Measurements from ENCODE around the gene LRRC46. TPM values are rescaled to one million over a fixed set of nuclear protein-coding genes. Genes with fewer than 3 reads are reported as not detected.
A peak's percentile ranks its signal among the peaks of the same experiment; 100 is the strongest.

LRRC46 gene
- total RNA-seq, 1 donor: not detected

DNA sequence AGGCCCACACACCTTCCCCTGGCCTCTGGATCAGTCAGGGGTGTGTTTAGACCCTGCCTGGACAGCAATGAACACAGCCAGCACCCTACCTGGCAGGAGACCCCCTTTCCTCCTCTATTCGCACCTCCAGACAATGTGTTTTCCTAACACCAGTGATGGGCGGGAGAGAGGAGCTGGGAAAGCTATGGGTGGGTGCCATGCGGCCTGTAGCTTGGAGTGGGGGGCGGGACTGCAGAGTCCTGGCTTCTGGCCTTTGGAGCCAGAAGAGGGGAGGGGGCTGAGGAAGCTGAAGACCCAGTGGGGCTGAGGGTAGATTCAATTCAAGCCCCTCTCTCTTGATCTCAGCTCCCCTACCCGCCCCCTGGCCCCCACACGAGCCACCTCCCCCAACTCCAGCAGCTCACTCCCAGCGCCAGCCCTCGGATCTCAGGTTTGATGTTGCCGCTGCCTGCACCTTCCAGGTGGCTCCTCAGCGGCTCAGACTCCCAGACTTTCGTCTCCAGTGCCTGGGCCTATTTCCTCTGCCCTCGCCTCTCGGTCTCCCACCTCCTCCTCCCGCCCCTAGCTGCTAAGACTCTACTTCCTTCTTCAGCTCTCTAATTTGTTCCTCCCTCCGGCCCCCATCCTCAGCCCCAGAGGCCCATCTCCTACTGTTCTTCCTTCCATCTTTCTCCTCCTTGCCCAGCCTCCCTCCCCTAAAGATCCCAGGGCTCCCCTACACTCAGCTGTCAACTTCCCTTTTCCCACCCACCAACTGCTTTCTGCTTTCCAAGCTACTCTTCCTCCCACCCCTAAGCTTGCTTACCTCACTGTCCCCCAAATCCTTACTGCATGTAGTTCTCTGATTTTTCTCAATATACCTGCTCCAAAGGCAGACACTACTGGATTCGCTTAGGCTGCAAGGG, 26.3 kb downstream of the LRRC46 start:
- DNase-seq (ENCODE audit: low read depth): no peak
- no peak for TF ChIP-seq CTCF (IDR thresholded peaks at IDR 0.05; ENCODE audit: insufficient read depth, low read length)
- H3K4me3 ChIP-seq (ENCODE audit: low read depth, low read length): no peak overlapping the region

DNA sequence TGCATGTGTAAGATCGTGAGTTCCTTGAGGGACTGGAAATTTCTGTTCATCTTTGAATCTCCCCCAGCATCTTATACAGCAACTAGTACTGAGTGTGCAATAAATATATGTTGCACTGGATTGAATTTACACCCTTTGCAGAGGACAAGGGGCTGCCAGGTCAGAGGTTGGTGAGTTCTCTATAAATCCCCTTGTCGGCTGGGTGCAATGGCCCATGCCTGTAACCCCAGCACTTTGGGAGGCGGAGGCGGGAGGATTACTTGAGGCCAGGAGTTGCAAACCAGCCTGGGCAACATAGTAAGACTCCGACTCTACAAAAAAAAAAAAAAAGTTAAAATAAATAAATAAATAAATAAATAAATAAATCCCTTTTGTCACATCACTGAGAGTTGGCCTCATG, 28.9 kb downstream of the LRRC46 start:
- H3K4me3 ChIP-seq (ENCODE audit: low read depth, low read length): no peak overlapping the region
- no peak for DNase-seq (ENCODE audit: low read depth)
- no peak for TF ChIP-seq CTCF (IDR thresholded peaks at IDR 0.05; ENCODE audit: insufficient read depth, low read length)

- H3K4me3 ChIP-seq (ENCODE audit: low read depth, low read length): no peak overlapping the region
- no peak for TF ChIP-seq CTCF (IDR thresholded peaks at IDR 0.05; ENCODE audit: insufficient read depth, low read length)
- peak; percentile 77 for DNase-seq (ENCODE audit: low read depth)
Observed at GRCh38 chr17:47862621-47863440, 31.4 kb downstream of the LRRC46 start.

DNA sequence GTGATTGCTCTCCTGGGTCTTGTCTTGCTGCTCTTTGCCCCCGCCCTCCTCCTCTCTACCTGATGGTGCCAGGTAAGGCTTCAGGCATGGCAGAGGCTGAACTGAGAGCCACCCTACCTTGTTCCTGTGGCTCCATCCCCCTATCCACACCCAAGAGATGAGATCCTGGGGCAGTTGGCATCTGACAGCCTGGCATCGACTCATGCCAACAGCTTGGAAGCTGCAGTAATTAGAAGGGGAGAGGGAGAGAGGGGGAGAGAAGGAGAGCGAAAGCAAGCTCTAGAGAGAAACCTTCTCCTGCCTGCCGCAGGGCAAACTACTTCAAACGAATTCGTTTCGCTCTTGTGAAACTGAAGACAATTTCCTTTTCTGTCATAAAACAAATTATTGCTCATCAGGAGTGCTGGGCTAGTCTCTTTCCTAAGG, 33.3 kb downstream of the LRRC46 start:
- no peak for TF ChIP-seq CTCF (IDR thresholded peaks at IDR 0.05; ENCODE audit: insufficient read depth, low read length)

GRCh38 chr17:47866941-47867340, 35.5 kb downstream of the LRRC46 start:
- DNase-seq (ENCODE audit: low read depth): peak; percentile 72

More for the DNA sequence above, 33.3 kb downstream of the LRRC46 start:
- H3K4me3 ChIP-seq (ENCODE audit: low read depth, low read length): no peak overlapping the region
- DNase-seq (ENCODE audit: low read depth): no peak

More at GRCh38 chr17:47866941-47867340, 35.5 kb downstream of the LRRC46 start:
- no peak for TF ChIP-seq CTCF (IDR thresholded peaks at IDR 0.05; ENCODE audit: insufficient read depth, low read length)
- H3K4me3 ChIP-seq (ENCODE audit: low read depth, low read length): no peak overlapping the region

Data from fibroblast of the aortic adventitia (primary cell).